ENCODE results near the gene HPCAL4. TPM values are rescaled to one million over a fixed set of nuclear protein-coding genes. Genes with fewer than 3 reads are reported as not detected.

Gene HPCAL4
- total RNA-seq, 1 donor from 2014 or later: 0.88 TPM

- Histone ChIP-seq H3K9me3 (replicated peaks) (no peaks in the 10 kb centered on the region), H3K4me3 (no peak overlapping the region), H3K27ac (replicated peaks) (no peak overlapping the region), H3K4me1 (peaks cover 34% of the 10 kb centered on the region), H3K27me3 (ENCODE audit: low read depth) (no peaks in the 10 kb centered on the region), H3K36me3 (no peaks in the 10 kb centered on the region)
- intact Hi-C loops (cut with micrococcal nuclease): no loop called here
- DNase-seq: peak; percentile 62
- TF ChIP-seq CTCF (IDR thresholded peaks at IDR 0.05; ENCODE audit: borderline replicate concordance): peak; percentile 74
These were observed 33.2 kb downstream of the HPCAL4 start for GRCh38 chr1:39657923-39658485.

- Histone ChIP-seq H3K27me3 (ENCODE audit: low read depth) (no peaks in the 10 kb centered on the region), H3K36me3 (no peaks in the 10 kb centered on the region), H3K9me3 (replicated peaks) (no peaks in the 10 kb centered on the region), H3K4me3 (no peak overlapping the region), H3K27ac (replicated peaks) (no peak overlapping the region), H3K4me1 (peaks cover 40% of the 10 kb centered on the region)
- DNase-seq: no peak
- intact Hi-C loops (cut with micrococcal nuclease): no loop called here
- no peak for TF ChIP-seq CTCF (IDR thresholded peaks at IDR 0.05; ENCODE audit: borderline replicate concordance)
These were observed 33.8 kb downstream of the HPCAL4 start for GRCh38 chr1:39657402-39657801.

- Histone ChIP-seq H3K4me1 (peaks cover 46% of the 10 kb centered on the region), H3K27ac (replicated peaks) (no peak overlapping the region), H3K27me3 (ENCODE audit: low read depth) (no peaks in the 10 kb centered on the region), H3K9me3 (replicated peaks) (no peaks in the 10 kb centered on the region), H3K4me3 (no peak overlapping the region), H3K36me3 (no peaks in the 10 kb centered on the region)
- no peak for DNase-seq
- intact Hi-C loops (cut with micrococcal nuclease): no loop called here
- no peak for TF ChIP-seq CTCF (IDR thresholded peaks at IDR 0.05; ENCODE audit: borderline replicate concordance)
These were observed 34.8 kb downstream of the HPCAL4 start for GRCh38 chr1:39656391-39656790.

- no peaks in the 10 kb centered on the region for H3K9me3 ChIP-seq (replicated peaks)
- peaks cover 53% of the 10 kb centered on the region for H3K4me1 ChIP-seq
- no peak for TF ChIP-seq CTCF (IDR thresholded peaks at IDR 0.05; ENCODE audit: borderline replicate concordance)
- intact Hi-C loops (cut with micrococcal nuclease): no loop called here
- DNase-seq: no peak
- H3K4me3 ChIP-seq: no peak overlapping the region
- H3K27me3 ChIP-seq (ENCODE audit: low read depth): no peaks in the 10 kb centered on the region
- no peaks in the 10 kb centered on the region for H3K36me3 ChIP-seq
- no peak overlapping the region for H3K27ac ChIP-seq (replicated peaks)
These were observed 35.5 kb downstream of the HPCAL4 start for GRCh38 chr1:39655578-39656268.

- no peak for TF ChIP-seq CTCF (IDR thresholded peaks at IDR 0.05; ENCODE audit: borderline replicate concordance)
- Histone ChIP-seq H3K36me3 (no peaks in the 10 kb centered on the region), H3K9me3 (replicated peaks) (no peaks in the 10 kb centered on the region), H3K4me1 (peaks cover 57% of the 10 kb centered on the region), H3K27me3 (ENCODE audit: low read depth) (no peaks in the 10 kb centered on the region), H3K4me3 (no peak overlapping the region), H3K27ac (replicated peaks) (no peak overlapping the region)
- no peak for DNase-seq
- intact Hi-C loops (cut with micrococcal nuclease): no loop called here
These were observed 36.9 kb downstream of the HPCAL4 start for GRCh38 chr1:39654291-39654690.

Measured in left ventricle myocardium inferior (tissue), 1 donor.